Tibial nerve (tissue), 4 donors: Measurements from ENCODE around the gene NBAS.

Experiments used
- CTCF ChIP-seq, 5 experiments: fragments of 200-600 bp in 3 of 5; fragments of 450-650 bp in 2 of 5; sonication (generic) in 3 of 5; IDR thresholded peaks; one replicate each; pipeline ENCODE4 v1.5.1; 2016 to 2019; ENCODE audit warnings: antibody characterized with exemption in 5 of 5, mild to moderate bottlenecking in 3 of 5, moderate library complexity in 2 of 5
- EP300 ChIP-seq, 2 donors: sonication (generic); formaldehyde crosslinking; IDR thresholded peaks; one replicate each; pipeline ENCODE4 v1.6.1; 2017; ENCODE audit warnings: antibody characterized with exemption in 2 of 2, mild to moderate bottlenecking in 1 of 2
- POLR2A ChIP-seq, 2 donors: fragments of 450-650 bp; IDR thresholded peaks; one replicate each; pipeline ENCODE4 v1.6.1; 2017; ENCODE audit warnings: antibody characterized with exemption in 2 of 2, mild to moderate bottlenecking in 2 of 2, moderate library complexity in 2 of 2

GRCh38 chr2:15223887-15224286 is 337.2 kb downstream of the NBAS start:
- TF ChIP-seq CTCF (IDR thresholded peaks at IDR 0.05) (no peak), EP300 (IDR thresholded peaks at IDR 0.05) (no peak), POLR2A (IDR thresholded peaks at IDR 0.05) (no peak)
